ENCODE data around the gene OR52I2.

OR52I2 gene

DNA sequence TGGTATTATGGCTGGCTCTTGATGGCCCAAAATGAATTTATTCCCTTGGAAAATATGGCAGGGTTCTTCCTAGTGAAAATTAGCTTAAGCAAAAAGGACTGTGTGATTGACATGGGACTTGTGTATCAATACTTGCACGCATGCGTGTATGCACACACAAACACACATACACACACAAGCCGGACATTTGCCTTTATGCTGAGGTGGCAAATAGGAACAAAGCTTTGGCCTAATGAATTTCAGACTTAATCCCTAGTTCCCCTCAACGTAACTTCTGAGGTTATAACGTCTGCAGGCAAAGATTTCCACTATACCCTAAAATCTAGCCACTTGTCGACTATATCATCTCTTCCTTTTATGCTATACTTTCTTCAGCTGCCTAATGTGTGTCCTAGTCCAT lies 2.9 kb upstream of the OR52I2 start:
- TF ChIP-seq, protein P1, sequence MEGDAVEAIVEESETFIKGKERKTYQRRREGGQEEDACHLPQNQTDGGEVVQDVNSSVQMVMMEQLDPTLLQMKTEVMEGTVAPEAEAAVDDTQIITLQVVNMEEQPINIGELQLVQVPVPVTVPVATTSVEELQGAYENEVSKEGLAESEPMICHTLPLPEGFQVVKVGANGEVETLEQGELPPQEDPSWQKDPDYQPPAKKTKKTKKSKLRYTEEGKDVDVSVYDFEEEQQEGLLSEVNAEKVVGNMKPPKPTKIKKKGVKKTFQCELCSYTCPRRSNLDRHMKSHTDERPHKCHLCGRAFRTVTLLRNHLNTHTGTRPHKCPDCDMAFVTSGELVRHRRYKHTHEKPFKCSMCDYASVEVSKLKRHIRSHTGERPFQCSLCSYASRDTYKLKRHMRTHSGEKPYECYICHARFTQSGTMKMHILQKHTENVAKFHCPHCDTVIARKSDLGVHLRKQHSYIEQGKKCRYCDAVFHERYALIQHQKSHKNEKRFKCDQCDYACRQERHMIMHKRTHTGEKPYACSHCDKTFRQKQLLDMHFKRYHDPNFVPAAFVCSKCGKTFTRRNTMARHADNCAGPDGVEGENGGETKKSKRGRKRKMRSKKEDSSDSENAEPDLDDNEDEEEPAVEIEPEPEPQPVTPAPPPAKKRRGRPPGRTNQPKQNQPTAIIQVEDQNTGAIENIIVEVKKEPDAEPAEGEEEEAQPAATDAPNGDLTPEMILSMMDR (conservative IDR thresholded peaks at IDR 0.05; ENCODE audit: low read length): no peak

DNA sequence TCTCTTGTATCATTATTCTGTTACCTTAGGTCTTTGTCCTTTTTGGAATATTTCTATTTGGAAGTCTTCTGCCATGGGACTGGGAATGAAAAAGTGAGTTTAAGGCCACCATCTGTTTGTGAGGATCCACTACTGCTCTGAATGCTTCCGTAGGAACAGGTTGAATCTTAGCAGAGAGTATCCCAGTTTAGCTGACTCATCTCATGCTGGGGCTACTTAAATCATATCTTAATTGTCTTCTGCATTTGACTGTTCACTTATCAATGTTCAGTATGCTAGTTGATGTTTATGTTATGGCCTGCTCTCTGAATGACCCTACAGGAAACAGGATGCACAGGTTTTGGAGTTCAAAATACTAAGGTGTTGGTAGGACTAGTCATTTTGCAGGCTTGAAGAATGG lies 1.4 kb upstream of the OR52I2 start:
- TF ChIP-seq, protein P1 (conservative IDR thresholded peaks at IDR 0.05; ENCODE audit: low read length): no peak
- H3K4me3 ChIP-seq (ENCODE audit: low read length): no peak overlapping the region
- DNase-seq (ENCODE audit: low read depth): no peak

More for the DNA sequence above, 2.9 kb upstream of the OR52I2 start:
- H3K4me3 ChIP-seq (ENCODE audit: low read length): no peak overlapping the region
- DNase-seq (ENCODE audit: low read depth): no peak

DNA sequence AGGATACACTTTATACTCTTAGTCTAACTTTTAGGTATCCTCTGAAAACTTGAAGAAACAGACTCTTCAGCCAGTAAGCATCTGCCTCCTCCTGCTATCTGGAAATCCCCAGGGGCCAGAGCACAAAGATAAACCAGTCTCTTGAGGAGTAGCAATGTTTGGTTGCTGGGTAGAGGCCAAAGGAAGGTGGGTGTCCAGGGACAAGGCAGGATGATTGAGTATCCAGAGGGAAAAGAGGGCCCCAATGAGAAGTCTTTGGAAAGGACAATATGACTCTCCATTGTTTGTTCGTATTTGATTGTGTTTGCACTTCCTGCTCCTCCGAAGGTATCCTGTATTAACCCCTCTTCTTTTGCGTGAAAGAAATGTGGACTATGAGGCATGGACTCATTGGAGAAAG lies 7.5 kb downstream of the OR52I2 start:
- H3K4me3 ChIP-seq (ENCODE audit: low read length): no peak overlapping the region
- TF ChIP-seq, protein P1 (conservative IDR thresholded peaks at IDR 0.05; ENCODE audit: low read length): no peak
- no peak for DNase-seq (ENCODE audit: low read depth)

DNA sequence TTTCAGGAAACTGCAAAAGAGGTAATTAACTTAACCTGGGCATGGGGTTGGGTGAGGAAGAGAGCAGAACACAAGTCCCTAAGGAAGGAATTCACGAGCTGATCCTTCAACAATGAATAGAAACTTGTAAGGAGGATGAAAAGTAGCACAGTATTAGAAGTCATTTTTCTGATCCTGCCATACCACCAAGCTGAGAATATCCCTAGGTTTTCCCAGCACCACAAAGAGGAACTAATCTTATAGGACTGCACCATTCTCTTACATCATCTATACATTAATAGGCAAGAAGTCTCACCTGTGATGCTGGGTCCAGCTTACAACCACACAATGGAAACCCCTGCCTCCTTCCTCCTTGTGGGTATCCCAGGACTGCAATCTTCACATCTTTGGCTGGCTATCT lies 12.2 kb downstream of the OR52I2 start, which contains the start of gene OR52I1:
Gene OR52I1 (plus strand): TSS at position 301 of the 400 bp plus-strand sequence. CDS start 0 bp downstream, at position 301.
- H3K4me3 ChIP-seq (ENCODE audit: low read length): no peak within 1 kb of the TSS
- TF ChIP-seq, protein P1 (conservative IDR thresholded peaks at IDR 0.05; ENCODE audit: low read length): no peak
- DNase-seq (ENCODE audit: low read depth): no peak

DNA sequence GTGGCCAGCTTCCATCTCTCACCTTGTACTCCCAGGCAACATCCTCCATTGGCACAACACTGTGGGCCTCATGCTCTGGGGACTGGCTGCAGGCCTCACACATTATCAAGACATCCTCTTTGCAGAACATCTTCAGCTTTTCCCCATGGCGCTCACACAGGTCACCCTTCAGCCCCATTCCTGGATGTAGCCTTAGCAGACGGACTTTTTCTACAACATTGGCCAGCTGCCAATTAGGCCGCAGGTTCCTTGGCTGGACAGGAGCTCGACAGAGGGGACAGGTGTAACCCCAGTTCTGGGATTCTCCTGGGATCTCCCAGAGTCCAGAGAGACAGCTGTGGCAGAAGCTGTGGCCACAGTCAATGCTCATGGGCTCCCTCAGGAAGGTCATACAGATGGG lies 23.5 kb downstream of the OR52I2 start:
- TF ChIP-seq, protein P1 (conservative IDR thresholded peaks at IDR 0.05; ENCODE audit: low read length): no peak
- DNase-seq (ENCODE audit: low read depth): no peak
- no peak overlapping the region for H3K4me3 ChIP-seq (ENCODE audit: low read length)

GRCh38 chr11:4606231-4607015 lies 24.9 kb downstream of the OR52I2 start:
- TF ChIP-seq, protein P1 (conservative IDR thresholded peaks at IDR 0.05; ENCODE audit: low read length): no peak
- H3K4me3 ChIP-seq (ENCODE audit: low read length): peak overlapping the region; percentile 82; the same call in 1 of the 2 replicates
- peak; percentile 39 for DNase-seq (ENCODE audit: low read depth)

GRCh38 chr11:4607096-4607495 lies 25.6 kb downstream of the OR52I2 start:
- TF ChIP-seq, protein P1 (conservative IDR thresholded peaks at IDR 0.05; ENCODE audit: low read length): no peak
- no peak for DNase-seq (ENCODE audit: low read depth)
- H3K4me3 ChIP-seq (ENCODE audit: low read length): peak overlapping the region; percentile 82

Data from AG10803 (cell line).